Neural cell (in vitro differentiated cells): ENCODE results near the gene RAB34. TPM values are rescaled to one million over a fixed set of nuclear protein-coding genes. Genes with fewer than 3 reads are reported as not detected.

Experiments
- H2AFZ ChIP-seq: fragments of 200-600, 300-800 bp; sonication (generic), shearing (Covaris generic); 2 replicates; pipeline ENCODE4 v1.6.0; 2014; ENCODE audit warnings: low read depth, mild to moderate bottlenecking, antibody characterized with exemption, low read length, moderate library complexity
- H3F3A ChIP-seq: fragments of 200-600 bp; shearing (Covaris generic); 2 replicates; pipeline ENCODE4 v1.6.1; 2016; ENCODE audit warnings: mild to moderate bottlenecking, moderate library complexity, mixed read lengths, antibody characterized with exemption, low read length; ENCODE audit not compliant: insufficient read depth, poor library complexity, severe bottlenecking
- H3K27ac ChIP-seq: fragments of 200-600, 300-800 bp; sonication (generic), shearing (Covaris generic); 2 replicates; pipeline ENCODE4 v1.5.1; 2014; ENCODE audit warnings: mild to moderate bottlenecking, low read length, moderate library complexity
- H3K27me3 ChIP-seq: fragments of 300-800, 200-600 bp; sonication (generic), shearing (Covaris generic); 2 replicates; pipeline ENCODE4 v1.6.0; 2014; ENCODE audit warnings: mild to moderate bottlenecking, low read depth, low read length, moderate library complexity; ENCODE audit not compliant: insufficient read depth
- H3K36me3 ChIP-seq: fragments of 300-800, 200-600 bp; sonication (generic), shearing (Covaris generic); 2 replicates; pipeline ENCODE4 v1.5.1; 2014; ENCODE audit warnings: mild to moderate bottlenecking, antibody characterized with exemption, low read length, moderate library complexity; ENCODE audit not compliant: insufficient read depth
- H3K4me2 ChIP-seq: fragments of 300-800, 200-600 bp; sonication (generic), shearing (Covaris generic); 2 replicates; pipeline ENCODE4 v1.6.0; 2014; ENCODE audit warnings: mild to moderate bottlenecking, low read length
- H3K4me3 ChIP-seq: fragments of 300-800, 200-600 bp; sonication (generic), shearing (Covaris generic); 2 replicates; pipeline ENCODE4 v1.5.1; 2014; ENCODE audit warnings: mild to moderate bottlenecking, low read length, moderate library complexity
- H3K79me2 ChIP-seq: fragments of 200-600 bp; shearing (Covaris generic); replicated peaks from 2 replicates; pipeline ENCODE4 v1.6.0; 2014; ENCODE audit warnings: mild to moderate bottlenecking, low read length, moderate library complexity; ENCODE audit not compliant: insufficient read depth
- H3K9ac ChIP-seq: fragments of 300-800, 200-600 bp; sonication (generic), shearing (Covaris generic); 2 replicates; pipeline ENCODE4 v1.6.1; 2016; ENCODE audit warnings: mild to moderate bottlenecking, low read length, mixed read lengths
- H3K9me2 ChIP-seq: fragments of 200-600 bp; shearing (Covaris generic); 2 replicates; pipeline ENCODE4 v1.6.1; 2016; ENCODE audit warnings: mild to moderate bottlenecking, low read length, mixed read lengths; ENCODE audit not compliant: insufficient read depth
- H3K9me3 ChIP-seq: fragments of 200-600, 300-800 bp; sonication (generic), shearing (Covaris generic); 2 replicates; pipeline ENCODE4 v1.6.1; 2016; ENCODE audit warnings: mild to moderate bottlenecking, mixed run types, low read length, moderate library complexity, mixed read lengths
- H4K20me1 ChIP-seq: fragments of 200-600 bp; shearing (Covaris generic); 2 replicates; pipeline ENCODE4 v1.6.1; 2016; ENCODE audit warnings: mild to moderate bottlenecking, mixed run types; ENCODE audit not compliant: insufficient read depth
- CTCF ChIP-seq: fragments of 450-650 bp; IDR thresholded peaks from 2 replicates; pipeline ENCODE4 v1.5.1; 2014; ENCODE audit warnings: antibody characterized with exemption, mild to moderate bottlenecking, moderate library complexity; ENCODE audit not compliant: poor library complexity, severe bottlenecking
- EP300 ChIP-seq: fragments of 450-650 bp; conservative IDR thresholded peaks from 2 replicates; pipeline ENCODE4 v1.6.1; 2014; ENCODE audit warnings: antibody characterized with exemption, mild to moderate bottlenecking, moderate library complexity; ENCODE audit not compliant: poor library complexity, severe bottlenecking
- EZH2 ChIP-seq: fragments of 200-600, 300-800 bp; shearing (Covaris generic), sonication (generic); IDR thresholded peaks from 2 replicates; pipeline ENCODE4 v1.6.1; 2014; ENCODE audit warnings: antibody characterized with exemption, low read length, borderline replicate concordance, mild to moderate bottlenecking; ENCODE audit not compliant: insufficient read depth, poor library complexity, severe bottlenecking
- MXI1 ChIP-seq: fragments of 450-650 bp; conservative IDR thresholded peaks from 2 replicates; pipeline ENCODE4 v1.6.1; 2014; ENCODE audit warnings: antibody characterized with exemption, mild to moderate bottlenecking; ENCODE audit not compliant: poor library complexity, severe bottlenecking
- POLR2AphosphoS5 ChIP-seq: IDR thresholded peaks from 2 replicates; pipeline ENCODE4 v1.6.1; 2012
- RAD21 ChIP-seq: fragments of 450-650 bp; conservative IDR thresholded peaks from 2 replicates; pipeline ENCODE4 v1.6.1; 2014; ENCODE audit warnings: antibody characterized with exemption, mild to moderate bottlenecking, moderate library complexity
- REST ChIP-seq: IDR thresholded peaks from 2 replicates; pipeline ENCODE4 v1.6.1; 2012; ENCODE audit warnings: borderline replicate concordance
- SMC3 ChIP-seq: fragments of 450-650 bp; conservative IDR thresholded peaks from 2 replicates; pipeline ENCODE4 v1.6.1; 2014; ENCODE audit warnings: antibody characterized with exemption, mild to moderate bottlenecking, moderate library complexity; ENCODE audit not compliant: poor library complexity
- TAF1 ChIP-seq: IDR thresholded peaks from 2 replicates; pipeline ENCODE4 v1.6.1; 2012; ENCODE audit warnings: low read depth
- polyA plus RNA-seq: library from polyadenylated mRNA; depleted of rRNA; stranded (reverse); fragments of >200 nt; gene quantifications from 2 replicates; pipeline ENCODE4 v1.2.3, GENCODE V29; 2014

The RAB34 gene
- polyA plus RNA-seq, 1 donor from 2014 or later: 9.3 TPM

DNA sequence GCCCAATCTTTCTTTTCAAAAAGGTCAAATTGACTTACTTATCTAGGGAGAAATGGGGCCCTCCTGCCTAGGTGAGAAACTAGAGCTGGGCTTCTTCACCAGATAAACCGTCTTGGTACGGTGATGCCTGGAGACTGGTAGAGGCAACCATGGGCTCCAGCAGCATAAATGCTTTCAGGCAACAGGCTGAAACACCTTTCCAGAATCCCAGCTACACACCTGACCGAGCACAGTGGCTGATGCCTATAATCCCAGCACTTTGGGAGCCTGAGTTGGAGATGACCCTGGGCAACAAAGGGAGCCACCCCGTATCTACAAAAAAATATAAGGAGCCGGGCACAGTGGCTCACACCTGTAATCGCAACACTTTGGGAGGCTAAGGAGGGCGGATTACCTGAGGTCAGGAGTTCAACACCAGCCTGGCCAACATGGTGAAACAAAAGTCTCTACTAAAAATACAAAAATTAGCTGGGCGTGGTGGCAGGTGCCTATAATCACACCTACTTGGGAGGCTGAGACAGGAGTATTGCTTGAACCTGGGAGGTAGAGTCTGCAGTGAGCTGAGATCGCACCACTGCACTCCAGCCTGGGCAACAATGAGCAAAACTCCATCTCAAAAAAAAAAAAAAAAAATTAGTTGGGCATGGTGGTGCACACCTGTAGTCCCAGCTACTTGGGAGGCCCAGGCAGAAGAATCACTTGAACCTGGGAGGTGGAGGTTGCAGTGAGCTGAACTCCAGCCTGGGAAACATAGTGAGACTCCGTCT is 34.1 kb upstream of the RAB34 start:
- H3K4me2 ChIP-seq: no peak overlapping the region
- H4K20me1 ChIP-seq: peaks cover 16% of the 10 kb centered on the region
- no peaks in the 10 kb centered on the region for H3K9me2 ChIP-seq
- no peak overlapping the region for H3K9ac ChIP-seq
- H3K79me2 ChIP-seq: peaks cover 15% of the 10 kb centered on the region
- H3K36me3 ChIP-seq: peaks cover 21% of the 10 kb centered on the region
- TF ChIP-seq POLR2AphosphoS5: peak; percentile 35
- TF ChIP-seq REST: no peak
- no peaks in the 10 kb centered on the region for H3K27me3 ChIP-seq
- no peaks in the 10 kb centered on the region for H3F3A ChIP-seq
- no peaks in the 10 kb centered on the region for H3K9me3 ChIP-seq
- no peak overlapping the region for H3K4me3 ChIP-seq
- no peak overlapping the region for H3K27ac ChIP-seq
- no peak overlapping the region for H2AFZ ChIP-seq

DNA sequence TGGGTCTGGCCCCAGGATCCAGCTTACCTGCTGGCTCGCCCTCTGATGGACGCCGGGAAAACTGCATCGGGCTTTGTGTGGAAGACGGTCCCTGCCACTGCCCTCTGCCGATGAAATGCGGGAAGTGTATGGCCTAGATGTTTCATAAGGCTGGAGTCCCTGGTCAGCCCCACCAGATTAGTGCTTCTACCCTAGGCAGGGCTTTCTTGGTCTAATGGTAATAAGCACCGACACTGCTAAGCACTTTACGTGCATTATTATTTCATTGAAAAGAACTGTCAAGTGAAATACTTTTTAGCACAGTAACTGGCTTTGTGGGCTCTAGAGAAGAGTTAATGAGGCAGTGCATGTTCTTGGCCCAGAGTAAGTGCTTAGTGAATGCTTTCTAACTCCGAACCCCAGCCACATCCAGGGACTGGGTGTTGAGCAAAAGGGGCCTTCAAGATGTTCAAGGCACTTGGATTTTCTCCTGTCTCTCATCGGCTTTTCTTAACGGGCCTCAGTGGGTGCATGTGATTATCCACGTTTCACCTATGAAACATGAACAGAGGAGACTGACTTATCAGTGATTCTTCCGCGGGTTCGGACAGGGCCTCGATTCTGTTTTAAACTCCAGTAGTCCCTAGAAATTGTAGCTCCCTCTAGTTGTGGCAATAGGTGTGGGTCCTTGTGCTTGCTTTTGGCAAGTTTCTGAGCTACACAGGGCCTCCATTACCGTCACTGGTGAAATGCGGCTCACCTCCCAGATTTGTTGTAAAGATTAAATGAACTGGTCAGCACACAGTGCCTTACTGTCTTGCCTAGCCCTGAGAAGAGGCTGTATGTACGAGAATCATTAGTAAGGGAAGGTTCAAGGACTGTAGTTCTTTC is 32.7 kb upstream of the RAB34 start:
- no peaks in the 10 kb centered on the region for H3K9me3 ChIP-seq
- peak overlapping the region; percentile 56 for H3K9ac ChIP-seq
- H4K20me1 ChIP-seq: peaks cover 28% of the 10 kb centered on the region
- no peaks in the 10 kb centered on the region for H3K9me2 ChIP-seq
- TF ChIP-seq RAD21: peak; percentile 75
- peak; percentile 89 for TF ChIP-seq SMC3
- TF ChIP-seq CTCF: peak; percentile 100
- TF ChIP-seq EZH2: no peak
- TF ChIP-seq REST: no peak
- peak; percentile 18 for TF ChIP-seq MXI1
- TF ChIP-seq EP300: peak; percentile 26
- no peak for TF ChIP-seq TAF1
- peak; percentile 75 for TF ChIP-seq POLR2AphosphoS5
- H3K4me3 ChIP-seq: peak overlapping the region; percentile 39
- peaks cover 28% of the 10 kb centered on the region for H3K79me2 ChIP-seq
- no peak overlapping the region for H2AFZ ChIP-seq
- no peaks in the 10 kb centered on the region for H3K27me3 ChIP-seq
- no peak overlapping the region for H3K4me2 ChIP-seq
- H3K36me3 ChIP-seq: peaks cover 22% of the 10 kb centered on the region
- peak overlapping the region; percentile 59 for H3K27ac ChIP-seq
- H3F3A ChIP-seq: peaks cover 4% of the 10 kb centered on the region
